ENCODE data around the gene USP37. TPM values are rescaled to one million over a fixed set of nuclear protein-coding genes. Genes with fewer than 3 reads are reported as not detected.
"Not testable (repeated sequence)": the region's sequence is repeated elsewhere in the genome, so short reads cannot be mapped to it uniquely, and the experiment has no call there.

USP37 gene
- total RNA-seq, 1 donor from 2014 or later: 6.6 TPM

- ATAC-seq (no peak), DNase-seq (no peak)
- intact Hi-C loops (cut with micrococcal nuclease): no loop called here
Measured at GRCh38 chr2:218557941-218558340, 10.2 kb downstream of the USP37 start.

- intact Hi-C loops (cut with micrococcal nuclease): no loop called here
- no peak for DNase-seq
- ATAC-seq: no peak
Measured at GRCh38 chr2:218555527-218555926, 12.6 kb downstream of the USP37 start.

- intact Hi-C loops (cut with micrococcal nuclease); DNase-seq; ATAC-seq: not testable (repeated sequence)
Measured at GRCh38 chr2:218554225-218554624, 13.9 kb downstream of the USP37 start.

DNA sequence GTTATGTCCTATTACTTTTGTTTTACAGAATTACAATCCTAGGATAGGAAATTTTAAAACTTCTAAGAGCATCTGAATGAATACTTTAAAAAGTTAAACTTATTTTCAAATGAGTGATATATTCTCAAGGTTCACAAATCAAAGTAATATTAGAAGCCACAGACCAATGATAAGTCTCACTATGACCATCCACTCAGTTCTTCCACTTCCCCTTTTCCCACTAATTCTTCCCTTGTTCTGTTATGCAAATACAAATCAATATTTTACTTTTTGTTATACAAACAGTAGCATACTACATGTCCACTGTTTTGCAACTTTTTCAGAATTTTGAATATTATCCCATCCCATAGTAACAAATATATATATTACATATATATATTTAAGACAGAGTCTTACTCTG lies 20.2 kb downstream of the USP37 start:
- intact Hi-C loops (cut with micrococcal nuclease): no loop called here
- no peak for ATAC-seq
- DNase-seq: no peak

DNA sequence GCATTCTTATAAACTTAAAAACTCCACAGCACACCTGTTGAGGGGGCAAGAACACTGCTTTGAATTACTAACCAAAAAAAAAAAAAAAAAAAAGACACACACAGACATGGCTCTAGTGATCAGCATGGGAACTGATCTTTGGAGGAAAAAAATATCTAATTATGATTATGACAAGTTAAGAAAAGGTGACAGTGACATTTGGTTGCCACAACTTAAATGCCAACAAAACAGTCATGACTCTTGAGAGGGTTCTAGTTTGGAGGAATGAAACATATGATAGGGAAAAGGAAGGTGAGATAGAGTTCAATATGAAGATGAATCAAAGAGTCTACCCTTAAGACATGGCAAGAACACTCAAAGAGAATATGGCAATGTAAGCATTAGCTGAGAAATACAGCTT lies 20.6 kb downstream of the USP37 start:
- ATAC-seq: no peak
- intact Hi-C loops (cut with micrococcal nuclease): no loop called here
- DNase-seq: no peak

GRCh38 chr2:218546012-218546411 lies 22.1 kb downstream of the USP37 start:
- DNase-seq (no peak), ATAC-seq (no peak)
- intact Hi-C loops (cut with micrococcal nuclease): no loop called here

DNA sequence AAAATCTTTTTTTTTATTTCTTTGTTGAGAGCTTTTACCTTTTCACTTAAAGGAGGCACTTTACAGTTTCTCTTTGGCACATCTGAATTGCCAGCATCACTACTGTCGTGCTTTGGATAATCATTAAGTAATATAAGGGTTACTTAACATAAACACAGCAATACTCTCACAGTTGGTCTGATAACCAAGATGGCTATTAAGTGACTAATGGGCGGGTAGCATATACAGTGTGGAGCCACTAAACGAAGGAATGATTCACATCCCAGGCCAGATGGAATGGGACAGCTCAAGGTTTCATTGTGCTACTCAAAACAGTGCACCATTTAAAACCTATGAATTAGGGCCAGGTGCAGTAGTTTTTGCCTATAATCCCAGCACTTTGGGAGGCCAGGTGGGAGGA lies 28.1 kb downstream of the USP37 start:
- DNase-seq: no peak
- ATAC-seq: no peak
- intact Hi-C loops (cut with micrococcal nuclease): no loop called here

GRCh38 chr2:218536804-218537494 lies 31.2 kb downstream of the USP37 start:
- DNase-seq: no peak
- intact Hi-C loops (cut with micrococcal nuclease): no loop called here
- ATAC-seq: no peak

DNA sequence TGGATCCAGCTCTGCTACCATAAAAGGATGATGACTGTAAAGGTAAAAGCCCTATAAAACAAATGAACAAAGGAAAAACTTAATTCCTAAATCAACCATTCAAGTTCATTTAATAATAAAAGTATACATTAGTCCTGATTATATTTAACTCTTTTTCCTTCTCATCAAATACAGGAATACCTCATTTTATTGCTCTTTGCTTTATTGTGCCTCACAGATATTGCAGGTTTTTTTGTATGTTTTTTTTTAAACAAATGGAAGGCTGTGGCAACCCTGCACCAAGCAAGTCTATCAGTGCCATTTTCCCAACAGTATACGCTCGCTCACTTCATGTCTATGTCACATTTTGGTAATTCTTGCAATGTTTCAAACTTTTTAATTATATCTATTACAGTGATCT lies 38.2 kb downstream of the USP37 start:
- ATAC-seq (no peak), DNase-seq (no peak)
- intact Hi-C loops (cut with micrococcal nuclease): no loop called here

GRCh38 chr2:218528409-218528808 lies 39.7 kb downstream of the USP37 start:
- intact Hi-C loops (cut with micrococcal nuclease); ATAC-seq; DNase-seq: not testable (repeated sequence)

GRCh38 chr2:218523651-218524050 lies 44.5 kb downstream of the USP37 start:
- ATAC-seq (no peak), DNase-seq (no peak)
- intact Hi-C loops (cut with micrococcal nuclease): no loop called here

DNA sequence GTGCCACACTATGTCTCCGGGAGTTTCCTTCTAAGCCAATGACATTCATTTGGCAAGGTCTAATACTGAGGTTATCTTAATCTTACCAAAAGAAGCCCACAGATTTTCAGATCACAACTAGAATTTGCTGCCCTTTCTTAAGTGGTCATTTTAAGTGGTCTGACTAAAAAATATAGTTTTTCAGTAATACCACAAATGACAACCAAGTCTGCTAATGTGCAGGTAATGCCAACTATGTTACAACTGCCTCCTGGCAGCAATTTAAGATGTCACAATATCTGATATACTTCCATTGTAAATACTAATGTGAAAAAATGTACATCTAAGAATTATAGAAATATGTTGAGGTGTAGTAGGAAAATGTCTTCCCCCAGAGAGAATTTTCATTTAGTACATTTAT lies 49.3 kb downstream of the USP37 start:
- DNase-seq: no peak
- no peak for ATAC-seq
- intact Hi-C loops (cut with micrococcal nuclease): no loop called here

DNA sequence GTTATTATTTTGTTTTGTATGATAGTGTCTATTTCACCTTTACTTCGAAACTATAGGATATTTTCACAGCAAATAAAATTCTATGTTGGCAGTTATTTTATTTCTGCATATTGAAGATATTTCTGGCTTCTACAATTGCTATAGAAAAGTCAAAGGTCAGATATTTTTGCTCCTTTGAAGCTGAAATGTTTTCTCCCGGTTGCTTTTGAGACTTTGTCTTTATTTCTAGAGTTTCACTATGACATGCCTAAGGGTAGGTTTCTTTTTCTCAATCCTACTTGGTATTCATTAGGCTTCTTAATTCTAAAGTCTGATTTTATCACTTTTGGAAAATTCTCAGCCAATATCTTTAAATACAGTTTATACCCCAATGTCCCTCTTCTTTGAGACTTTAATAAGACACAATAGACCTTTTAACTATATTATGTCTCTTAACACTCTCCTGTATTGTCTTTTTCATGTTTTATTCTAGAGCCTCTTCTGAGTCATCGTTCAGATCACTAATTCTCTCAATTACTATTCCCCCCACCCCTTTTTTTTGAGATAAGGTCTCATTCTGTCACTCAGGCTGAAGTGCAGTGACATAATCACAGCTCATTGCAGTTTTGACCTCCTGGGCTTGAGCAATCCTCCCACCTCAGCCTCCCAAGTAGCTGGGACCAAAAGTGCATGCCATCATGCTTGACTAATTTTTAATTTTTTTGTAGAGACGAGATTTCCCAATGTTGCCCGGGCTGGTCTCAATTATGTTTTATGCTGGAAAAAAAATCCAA lies 50.5 kb downstream of the USP37 start:
- ATAC-seq (no peak), DNase-seq (no peak)
- intact Hi-C loops (cut with micrococcal nuclease): no loop called here

DNA sequence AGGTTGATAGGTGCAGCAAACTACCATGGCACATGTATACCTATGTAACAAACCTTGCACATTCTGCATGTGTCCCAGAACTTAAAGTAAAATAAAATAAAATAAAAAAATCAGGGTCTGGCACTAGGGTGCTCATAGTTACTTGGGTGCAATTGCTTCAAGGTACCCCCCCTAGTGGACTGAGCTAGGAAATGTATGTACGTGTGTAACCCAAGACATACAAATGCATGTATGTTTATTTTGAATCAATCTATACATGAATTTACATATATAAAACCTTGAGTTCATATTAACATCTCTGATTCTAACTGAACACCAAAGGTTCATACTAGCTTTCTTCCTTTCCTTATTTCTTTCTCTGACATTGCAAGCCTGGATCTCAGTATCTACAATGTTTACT lies 51.5 kb downstream of the USP37 start:
- no peak for DNase-seq
- no peak for ATAC-seq
- intact Hi-C loops (cut with micrococcal nuclease): no loop called here

DNA sequence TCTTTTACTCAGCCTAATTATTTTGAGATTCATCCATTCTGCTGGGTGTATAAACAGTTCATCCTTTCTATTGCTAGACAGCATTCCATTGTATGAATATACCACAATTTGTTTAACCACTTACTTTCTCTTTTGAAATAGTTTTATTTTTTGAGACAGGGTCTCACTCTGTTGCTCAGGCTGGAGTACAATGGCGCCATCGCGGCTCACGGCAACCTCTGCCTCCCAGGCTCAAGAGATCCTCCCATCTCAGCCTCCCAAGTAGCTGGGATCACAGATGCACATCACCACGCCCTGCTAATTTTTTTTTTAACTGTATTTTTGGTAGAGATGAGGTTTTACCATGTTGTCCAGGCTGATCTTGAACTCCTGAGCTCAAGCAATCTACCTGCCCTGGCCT lies 54.5 kb downstream of the USP37 start:
- no peak for DNase-seq
- ATAC-seq: no peak
- intact Hi-C loops (cut with micrococcal nuclease): no loop called here

GRCh38 chr2:218508299-218508698 lies 59.9 kb downstream of the USP37 start:
- DNase-seq (no peak), ATAC-seq (no peak)
- intact Hi-C loops (cut with micrococcal nuclease): no loop called here

- no peak for DNase-seq
- no peak for ATAC-seq
- intact Hi-C loops (cut with micrococcal nuclease): no loop called here
Measured at GRCh38 chr2:218505754-218506371, 62.3 kb downstream of the USP37 start.

DNA sequence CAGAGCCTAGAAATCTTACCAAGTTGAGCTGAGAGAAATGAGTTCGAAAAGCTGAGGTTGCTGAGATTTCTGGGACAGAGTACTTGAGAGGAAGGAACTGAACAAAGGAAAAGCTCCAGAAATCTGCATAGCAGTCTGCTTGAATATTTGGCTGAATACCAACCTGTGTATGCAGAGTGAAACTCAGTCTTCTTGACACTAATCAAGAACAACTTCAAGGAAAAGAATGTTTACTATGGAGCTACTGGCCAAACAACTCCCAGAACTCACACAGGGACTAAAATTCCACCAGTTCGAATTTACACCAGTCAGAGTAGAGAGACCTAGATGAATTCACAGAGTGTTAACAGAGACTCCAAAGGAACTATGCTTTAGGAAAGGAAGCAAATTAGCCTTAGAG lies 66.5 kb downstream of the USP37 start:
- no peak for DNase-seq
- ATAC-seq: no peak
- intact Hi-C loops (cut with micrococcal nuclease): no loop called here

GRCh38 chr2:218500501-218501060 lies 67.6 kb downstream of the USP37 start:
- no peak for ATAC-seq
- intact Hi-C loops (cut with micrococcal nuclease): no loop called here
- no peak for DNase-seq

- DNase-seq (no peak), ATAC-seq (no peak)
- intact Hi-C loops (cut with micrococcal nuclease): no loop called here
Measured at GRCh38 chr2:218485986-218486667, 82.0 kb downstream of the USP37 start.
